ENCODE data around the gene RPS6KA2. TPM values are rescaled to one million over a fixed set of nuclear protein-coding genes. Genes with fewer than 3 reads are reported as not detected.
"Not testable (repeated sequence)": the region's sequence is repeated elsewhere in the genome, so short reads cannot be mapped to it uniquely, and the experiment has no call there.

The RPS6KA2 gene
- total RNA-seq, 1 donor from 2014 or later: 33.2 TPM

DNA sequence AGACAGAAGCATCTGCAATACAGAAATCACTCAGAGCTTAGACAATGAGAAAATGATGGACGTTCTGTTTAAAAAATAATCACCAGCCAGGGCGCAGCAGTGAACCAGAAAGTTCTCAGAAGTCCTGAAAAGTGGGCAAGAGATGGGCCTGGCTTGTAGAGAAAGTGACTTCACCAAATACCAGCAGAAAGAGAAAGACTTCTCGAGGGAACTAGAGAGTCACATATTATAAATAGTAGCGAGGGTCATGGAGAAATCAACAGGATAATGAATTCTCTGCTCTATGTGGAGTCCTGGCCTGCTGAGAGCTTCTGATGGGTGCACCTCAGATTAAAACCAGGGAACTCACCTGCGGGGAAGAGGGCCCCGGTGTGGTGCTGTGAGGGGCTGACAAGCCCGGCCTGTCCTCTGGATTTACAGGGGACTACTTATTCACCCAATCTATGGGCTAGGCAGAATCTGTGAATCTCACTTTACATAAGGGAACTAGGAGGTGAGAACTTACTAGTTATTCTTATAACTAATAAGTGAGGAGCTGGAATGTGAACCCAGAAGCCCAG, 35.0 kb downstream of the RPS6KA2 start:
- no peak for DNase-seq

DNA sequence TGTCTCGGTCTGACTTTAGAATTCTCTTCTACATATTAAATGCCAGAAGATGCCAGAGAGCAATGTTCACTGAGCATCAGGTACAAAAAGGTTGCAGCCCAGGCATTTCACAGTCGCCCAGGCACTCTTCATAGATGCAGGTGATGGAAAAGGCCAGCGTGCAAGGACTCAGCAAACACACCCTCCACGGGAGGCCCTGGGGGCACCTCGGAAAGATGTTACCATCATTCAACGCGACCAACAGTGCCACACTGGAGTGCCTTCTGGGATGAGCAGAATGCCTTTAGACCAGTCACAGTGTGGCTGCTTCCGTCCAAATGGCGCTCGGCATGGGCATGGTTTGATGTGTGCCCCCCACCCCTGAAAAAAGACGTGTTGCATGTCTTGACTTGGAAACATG, 36.0 kb downstream of the RPS6KA2 start:
- no peak for DNase-seq

DNA sequence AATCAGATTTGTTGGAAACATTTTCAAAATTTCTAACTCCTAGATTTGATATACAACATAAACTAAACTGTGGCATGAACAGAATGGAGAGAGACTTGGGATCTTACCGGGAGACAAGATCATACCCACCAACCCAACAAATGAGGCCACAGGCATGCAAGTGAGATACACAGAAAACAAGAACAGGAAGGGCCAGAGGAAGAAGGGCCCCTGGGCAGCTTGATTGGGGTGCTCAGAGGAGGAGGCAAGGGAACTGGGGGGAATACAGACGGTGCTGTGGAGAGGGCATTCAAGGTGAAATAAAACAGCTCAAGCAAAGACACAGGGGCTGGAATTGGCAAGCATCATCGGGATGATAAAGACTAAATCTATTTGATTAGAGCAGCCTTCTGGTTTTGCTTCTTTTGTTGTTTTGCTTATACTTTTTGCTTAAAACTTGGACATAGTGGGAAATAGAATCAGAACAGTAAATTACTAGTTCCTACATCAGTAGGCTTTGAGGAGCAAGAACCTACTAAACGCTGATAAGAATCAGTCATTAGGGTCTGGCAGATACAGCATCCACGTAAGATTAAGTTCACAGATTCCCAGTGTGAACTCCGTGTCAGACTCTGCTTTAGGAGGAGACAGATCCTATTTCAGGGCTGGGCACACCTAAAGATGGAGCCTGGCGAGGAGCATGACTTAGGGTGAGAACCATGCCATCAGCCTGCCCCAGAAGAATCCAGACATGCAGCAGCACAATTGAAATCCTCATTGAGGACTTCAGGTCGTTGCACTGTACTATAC, 37.1 kb downstream of the RPS6KA2 start:
- DNase-seq: no peak

DNA sequence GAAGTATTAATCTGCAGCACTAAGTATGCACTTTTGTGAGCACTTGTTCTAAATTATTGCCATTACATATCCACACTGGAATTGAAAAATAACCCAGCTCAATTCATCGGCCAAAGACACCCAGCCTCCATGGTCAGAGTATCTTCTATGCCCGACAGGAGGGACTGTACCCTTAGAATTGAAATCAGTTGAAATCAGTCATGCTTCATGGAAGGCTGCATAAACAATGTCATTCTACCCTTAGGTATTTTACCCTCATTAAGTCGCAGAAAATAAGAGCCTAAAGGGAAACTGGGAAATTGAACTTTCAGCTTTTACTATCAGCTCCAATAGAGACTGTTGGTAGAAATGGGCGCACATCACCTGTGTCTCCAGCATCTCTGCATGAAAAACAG, 37.7 kb downstream of the RPS6KA2 start:
- DNase-seq: no peak

DNA sequence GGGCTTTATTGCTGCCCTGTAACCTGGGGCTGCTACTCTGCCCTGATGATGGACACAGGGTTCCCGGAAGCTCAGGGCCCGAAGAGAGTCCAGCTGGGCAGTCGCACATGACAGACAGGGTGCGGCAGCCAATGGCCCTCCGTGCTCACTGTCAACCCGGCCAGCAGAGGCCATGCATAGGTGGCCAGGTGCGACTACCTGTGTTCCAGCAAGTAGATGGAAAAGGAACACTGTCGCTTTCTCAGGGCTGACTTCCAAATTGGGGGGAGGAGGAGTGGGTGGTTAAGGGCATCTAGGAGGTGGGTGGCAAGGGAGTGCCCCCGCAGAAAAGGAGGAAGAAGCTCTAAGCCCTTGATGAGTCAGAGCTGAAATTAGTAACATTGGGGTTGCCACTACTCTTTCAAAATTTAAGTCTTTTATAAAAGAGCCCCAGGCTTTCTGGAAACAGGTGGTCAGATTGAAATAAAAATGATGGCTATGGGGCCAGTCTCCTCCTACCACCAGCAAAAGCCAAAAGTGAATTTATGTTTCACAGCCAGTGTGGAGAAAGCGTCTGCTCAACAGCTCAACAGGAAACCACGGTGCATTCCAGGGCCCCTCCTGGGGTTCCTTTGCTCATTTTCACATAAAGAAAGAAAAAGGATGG, 38.2 kb downstream of the RPS6KA2 start:
- peak; percentile 67 for DNase-seq

DNA sequence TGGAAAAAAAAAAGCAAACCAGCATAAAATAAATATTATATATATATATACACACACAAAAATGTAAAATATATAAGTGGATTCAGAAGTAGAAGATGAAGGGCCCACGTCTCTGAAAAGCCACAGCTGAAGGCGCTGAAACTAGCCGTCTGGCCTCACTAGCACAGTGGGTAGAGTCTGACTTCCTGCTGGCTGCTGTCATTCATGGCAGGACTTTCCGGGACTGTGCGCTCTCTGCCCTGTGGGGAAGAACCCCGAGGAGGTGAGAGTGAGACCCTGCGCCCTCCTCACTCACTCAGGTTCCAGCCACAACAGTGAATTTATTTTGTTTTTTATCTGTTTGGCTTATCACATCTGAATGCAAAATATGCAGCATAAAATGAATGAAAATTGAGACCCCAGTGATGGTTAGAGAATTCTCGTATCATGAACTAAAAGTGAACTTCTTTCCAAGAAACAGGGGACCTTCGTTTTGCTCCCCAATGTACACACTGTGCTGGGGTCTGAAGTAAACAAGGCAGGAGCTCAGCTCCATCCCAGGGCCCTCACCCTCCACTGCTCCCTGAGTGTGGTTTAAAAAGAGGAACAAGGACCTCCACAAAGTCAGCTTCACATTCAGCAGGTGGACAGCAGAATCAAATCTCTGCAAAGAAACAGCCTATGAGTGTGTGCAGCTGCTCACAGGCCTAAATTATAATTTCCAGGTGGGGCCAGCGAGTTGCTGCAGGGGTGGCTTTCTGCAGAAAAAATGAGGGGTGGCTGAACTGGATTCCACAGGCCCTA, 39.2 kb downstream of the RPS6KA2 start:
- no peak for DNase-seq

DNA sequence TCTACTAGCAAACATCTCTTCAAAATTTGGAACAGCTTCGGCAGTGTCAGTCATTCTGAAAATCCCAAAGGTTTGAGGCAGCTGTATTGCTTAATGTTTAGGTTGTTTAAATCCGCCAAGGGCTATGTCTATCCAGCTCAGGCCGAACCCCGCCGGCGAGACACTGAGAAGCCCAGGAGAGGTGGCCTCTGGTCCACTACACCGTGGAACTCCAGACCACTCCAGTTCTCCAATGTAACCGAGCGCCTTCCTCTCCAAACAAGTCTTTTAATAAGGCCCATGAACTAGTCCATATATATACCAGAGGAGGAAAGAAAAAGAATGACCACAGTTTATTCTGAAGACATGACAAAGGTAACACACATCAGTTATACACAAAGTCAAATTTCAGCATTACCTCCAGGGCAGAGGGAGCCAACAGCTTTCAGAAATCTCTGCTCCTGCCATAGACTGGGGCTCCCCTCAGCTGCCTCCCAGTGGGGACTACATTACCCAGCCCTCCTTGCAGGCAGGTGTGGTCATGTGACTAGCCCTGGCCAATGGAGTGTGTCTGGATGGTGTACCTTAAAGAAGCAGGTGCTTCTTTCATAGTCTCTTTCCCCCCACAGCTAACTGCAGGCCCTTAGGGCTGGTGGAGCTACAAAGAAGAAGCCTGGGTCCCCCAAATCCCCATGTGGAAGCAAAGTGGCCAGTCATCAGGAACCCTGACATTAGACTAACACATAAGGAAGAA, 40.5 kb downstream of the RPS6KA2 start, which contains the start of gene RAMACL:
Gene RAMACL, minus strand, starts transcription at position 255 of the 733 bp plus-strand sequence. Its CDS starts 201 bp downstream, at position 54.
- no peak for DNase-seq

DNA sequence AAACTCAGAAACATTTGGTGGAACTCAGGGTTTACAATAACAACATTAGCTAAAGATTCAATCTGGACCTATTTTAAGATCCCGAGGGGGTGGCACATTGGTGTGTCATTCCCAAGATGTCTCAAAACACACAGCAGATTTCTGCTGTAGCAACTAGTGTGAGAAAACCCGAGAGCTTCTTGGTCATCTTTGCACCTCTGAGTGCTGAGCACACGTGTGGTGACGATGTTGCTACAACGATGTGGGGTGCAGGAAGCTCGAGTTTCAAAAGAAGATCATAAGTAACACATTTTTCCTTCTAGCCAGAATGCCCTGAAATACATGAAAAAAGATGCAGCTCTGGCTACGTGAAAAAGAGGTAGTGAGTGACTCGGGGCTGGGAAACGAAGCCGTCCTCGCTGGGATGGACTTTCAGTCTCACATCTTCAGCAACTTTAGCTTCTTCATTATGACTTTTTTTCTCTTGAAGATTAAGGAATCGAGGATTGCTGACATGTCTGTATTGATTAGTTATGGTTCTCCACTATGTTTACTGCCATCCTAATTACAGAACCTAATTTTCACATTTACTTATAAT, 42.1 kb downstream of the RPS6KA2 start:
- DNase-seq: no peak

DNA sequence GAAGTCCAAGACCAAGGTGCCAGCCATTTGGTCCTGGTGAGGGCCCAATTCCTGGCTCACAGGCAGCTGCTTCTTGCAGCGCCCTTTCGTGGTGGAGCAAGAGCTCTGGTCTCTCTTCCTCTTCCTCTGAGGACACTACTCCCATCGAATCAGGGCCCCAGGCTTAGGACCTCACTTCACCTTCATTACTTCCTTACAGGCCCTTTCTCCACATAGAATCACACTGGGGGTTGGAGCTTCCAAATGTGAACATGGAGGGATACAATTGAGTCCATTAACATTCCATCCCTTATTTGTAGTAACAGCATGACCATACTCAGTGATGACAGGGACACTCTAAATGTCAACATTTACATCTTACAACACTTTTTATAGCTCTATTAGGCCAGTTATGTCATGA, 42.9 kb downstream of the RPS6KA2 start:
- DNase-seq: no peak

DNA sequence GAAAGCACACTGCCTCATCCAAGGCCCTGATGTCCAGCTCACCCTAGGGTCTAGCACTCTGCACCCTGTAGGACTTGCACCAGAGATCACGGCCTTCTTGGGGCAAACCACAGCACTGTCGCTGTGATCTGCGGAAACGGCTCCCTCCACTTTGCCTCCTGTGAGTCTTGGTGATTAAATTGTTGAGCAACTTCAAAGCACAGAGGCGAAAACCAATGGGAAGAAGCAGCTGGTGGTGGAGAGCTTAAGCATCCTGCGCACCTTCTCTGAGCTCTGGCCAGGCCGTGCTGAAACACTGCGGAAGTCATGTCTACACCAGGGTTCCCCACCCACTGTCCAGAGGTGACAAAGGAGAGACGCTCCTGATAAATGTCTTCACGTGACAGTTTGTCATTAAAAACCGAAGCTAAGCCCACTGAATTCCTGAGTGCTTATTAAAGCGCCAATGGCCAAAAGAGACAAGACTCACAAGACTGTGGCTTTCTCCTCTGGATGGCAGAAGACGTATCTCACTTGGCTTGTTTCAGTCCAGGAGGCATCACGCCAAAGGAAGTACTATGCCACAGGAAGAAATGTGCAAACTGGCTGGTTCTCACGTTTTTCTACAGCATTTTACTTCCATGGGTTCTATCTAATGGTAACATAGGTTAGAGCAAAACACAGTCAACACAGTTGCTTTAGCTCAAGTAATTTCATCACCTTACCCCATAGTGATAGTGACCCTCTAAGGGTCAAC, 43.7 kb downstream of the RPS6KA2 start:
- DNase-seq: no peak

DNA sequence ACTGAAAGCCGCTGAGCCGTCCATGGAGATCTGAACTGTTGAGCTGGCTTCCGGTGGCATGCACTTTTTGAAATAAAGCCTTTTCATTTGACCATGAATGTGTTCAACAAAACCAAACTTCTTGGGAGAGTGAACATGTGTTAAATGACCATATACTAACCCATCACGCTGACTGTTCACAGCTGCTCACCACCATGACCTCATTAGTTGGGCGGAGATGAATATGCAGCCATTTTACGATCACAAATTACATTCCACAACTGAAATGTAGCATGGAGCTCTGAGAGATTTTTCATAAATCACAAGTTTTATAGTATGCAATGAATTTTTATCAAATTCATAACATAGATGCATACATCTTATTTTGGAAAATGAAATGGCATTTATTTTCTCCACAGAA, 44.8 kb downstream of the RPS6KA2 start:
- peak; percentile 64 for DNase-seq

DNA sequence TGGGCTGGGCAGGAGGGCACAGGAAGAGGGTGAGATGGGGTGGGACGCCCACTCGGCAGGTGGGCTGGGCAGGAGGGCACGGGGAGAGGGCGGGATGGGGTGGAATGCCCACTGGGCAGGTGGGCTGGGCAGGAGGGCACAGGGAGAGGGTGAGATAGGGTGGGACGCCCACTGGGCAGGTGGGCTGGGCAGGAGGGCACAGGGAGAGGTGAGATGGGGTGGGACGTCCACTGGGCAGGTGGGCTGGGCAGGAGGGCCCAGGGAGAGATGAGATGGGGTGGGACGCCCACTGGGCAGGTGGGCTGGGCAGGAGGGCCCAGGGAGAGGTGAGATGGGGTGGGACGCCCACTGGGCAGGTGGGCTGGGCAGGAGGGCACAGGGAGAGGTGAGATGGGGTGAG, 45.2 kb downstream of the RPS6KA2 start:
- DNase-seq: not testable (repeated sequence)

DNA sequence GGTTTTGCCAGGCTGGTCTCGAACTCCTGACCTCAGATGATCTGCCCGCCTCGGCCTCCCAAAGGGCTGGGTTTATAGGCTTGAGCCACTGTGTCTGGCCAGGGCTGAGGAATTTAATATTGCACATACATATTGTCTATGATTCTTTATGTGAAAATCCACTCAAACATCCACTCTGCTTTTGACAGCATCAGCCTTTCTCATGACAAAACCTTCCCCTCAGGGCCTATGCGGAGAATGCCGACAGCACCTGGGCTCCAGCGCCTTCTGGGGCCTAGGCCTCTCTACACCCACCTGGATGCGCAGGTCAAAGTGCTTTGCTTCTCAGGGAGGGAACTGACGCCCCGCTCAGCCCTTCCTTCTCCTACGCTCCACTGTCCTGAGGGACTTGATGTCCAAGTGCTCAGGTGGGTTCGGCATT, 46.0 kb downstream of the RPS6KA2 start:
- no peak for DNase-seq

DNA sequence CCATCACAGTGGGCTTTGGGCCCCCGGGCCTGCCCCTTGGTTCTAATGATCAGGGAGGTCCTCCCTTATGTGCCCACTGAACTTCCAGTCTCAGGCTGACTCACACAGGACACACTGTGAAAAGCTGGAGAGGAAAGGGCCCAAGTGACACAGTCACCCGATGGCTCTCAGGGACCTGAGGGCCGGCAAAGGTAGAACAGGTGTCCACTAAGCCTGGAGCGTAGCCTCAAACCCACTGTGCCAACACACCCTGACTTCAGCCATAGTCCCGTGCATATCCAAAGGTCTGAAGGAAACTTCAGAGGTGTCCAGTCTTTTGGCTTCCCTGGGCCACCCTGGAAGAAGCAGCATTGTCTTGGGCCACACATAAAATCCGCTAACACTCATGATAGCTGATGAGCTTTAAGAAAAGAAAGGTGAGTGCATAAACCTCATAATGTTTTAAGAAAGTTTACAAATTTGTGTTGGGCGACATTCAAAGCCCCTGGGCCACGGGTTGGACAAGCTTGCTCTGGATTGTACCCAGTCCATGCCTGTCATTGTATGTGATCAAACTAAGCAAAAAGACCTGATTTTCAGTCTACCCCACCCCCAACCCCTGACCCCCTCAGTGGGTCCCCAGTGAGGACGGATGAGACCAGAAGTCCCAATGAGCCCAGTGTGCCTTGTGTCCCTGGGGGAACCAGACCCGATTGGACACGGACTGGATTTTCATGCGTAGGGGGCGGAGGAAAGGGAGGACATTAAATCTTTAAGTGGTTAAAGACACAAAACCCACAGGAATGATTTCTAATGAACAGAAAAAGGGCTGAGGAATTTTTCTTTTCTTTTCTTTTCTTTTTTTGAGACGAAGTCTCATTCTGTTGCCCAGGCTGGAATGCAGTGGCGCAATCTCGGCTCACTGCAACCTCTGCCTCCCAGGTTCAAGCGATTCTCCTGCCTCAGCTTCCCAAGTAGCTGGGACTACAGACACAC, 46.7 kb downstream of the RPS6KA2 start:
- no peak for DNase-seq

DNA sequence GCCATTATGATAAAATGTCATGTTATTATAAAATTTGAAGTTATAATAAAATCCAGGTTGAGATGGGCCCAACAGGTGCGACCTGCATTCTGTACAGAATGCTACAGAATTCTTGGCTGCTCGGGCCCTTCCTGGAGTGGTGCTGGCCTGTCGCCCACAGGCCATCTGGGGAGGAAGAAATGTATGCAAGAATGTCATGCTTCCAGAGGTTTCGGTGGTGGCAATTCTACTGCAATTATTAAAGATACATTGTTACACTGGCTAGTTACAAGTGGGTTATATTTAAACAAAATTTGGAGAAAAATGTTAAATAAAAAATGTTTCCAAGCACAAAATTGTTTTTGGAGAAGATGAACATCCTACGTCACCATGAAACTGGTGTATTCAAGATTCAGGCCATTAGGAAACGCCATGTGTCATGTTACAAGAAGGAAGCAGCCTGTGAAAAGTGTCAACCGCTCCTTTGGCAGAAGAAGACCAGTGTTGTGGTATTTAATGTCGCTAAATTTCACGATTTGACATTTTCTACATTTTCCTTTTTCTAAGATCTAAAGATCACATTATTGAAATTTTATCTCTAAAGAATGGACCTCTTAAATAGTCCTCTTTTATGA, 47.7 kb downstream of the RPS6KA2 start:
- DNase-seq: peak; percentile 88

DNA sequence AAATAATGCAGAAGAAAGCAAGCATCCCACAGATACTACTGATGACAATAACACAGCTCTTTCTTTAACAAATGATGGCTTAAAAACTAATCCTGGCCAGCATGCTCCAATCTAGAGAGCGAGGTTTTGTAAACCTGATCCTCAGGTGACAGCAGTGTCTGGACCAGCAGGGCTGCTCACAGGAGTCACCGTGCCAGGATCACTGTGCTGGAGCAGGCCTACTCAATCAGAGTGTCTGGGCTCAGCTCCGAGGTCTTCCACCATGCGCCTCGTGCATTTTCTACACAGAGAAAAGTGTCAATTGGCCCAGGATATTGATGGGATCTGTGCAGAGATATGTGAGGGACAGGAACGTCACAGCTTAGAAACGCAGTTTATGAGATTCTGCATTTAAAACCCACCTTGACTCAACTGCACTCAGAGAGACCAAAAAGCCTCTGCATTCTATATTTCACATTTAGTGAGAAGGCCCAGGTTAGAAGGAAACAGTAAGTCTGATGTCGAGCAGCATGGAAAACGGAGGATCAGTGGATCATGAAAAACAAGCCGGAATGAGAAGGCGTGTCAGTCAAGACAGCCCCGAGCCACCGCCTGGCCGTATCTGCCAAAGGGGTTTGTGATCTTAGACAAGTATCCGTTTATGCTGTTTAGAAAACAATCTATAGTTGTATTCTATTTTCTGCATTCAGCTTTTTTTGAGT, 48.4 kb downstream of the RPS6KA2 start:
- DNase-seq: no peak

DNA sequence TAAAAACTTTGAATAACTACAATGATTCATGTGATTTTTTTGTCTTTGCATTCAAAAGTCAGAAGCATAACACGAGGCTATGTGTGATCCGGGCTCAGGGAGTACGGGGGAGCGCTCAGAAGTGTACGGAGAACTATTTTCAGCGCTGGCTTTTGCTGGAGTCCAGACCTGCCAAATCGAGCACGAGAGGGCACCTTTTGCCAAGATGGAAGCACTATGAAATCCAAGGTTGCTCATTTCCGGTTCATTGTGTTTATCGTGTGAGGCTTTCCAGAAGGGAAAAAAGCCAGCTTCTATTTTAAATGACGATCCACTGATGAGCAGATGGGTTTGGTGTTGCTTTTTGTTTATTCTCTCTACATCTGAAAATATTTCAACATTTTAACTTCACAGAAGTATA, 51.8 kb downstream of the RPS6KA2 start:
- DNase-seq: peak; percentile 47

DNA sequence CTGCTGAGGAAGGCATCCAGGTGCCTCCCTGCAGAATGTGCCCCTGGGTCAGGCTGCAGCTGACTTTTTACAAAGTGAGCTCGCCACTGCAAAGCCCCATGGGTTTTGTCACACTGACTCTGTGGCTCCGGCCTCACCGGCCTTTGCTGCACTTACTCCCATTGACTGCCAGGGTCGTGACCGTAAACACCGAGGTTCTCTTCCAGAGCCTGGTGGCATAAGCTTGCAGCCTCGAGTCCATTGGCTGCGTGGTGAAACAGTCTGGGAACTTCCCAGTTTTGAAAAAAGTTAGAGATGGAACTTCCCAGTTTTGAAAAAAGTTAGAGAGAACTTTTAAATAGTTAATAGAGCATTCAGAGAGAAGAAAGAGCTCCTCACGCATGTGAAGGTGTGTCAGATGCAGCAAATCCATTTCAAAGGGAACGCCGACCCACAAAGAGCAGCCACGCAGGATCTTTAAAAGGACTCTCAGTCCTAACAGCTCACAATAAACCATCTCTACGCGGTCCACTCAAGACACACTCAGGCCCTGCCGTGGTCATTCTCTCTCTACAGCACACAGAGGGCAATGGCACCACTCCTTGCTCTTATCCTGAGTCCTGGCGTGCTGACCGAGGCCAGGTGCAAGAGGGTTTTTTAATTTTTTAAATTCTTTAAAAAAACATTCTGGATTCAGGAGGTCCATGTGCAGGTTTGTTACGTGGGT, 53.4 kb downstream of the RPS6KA2 start:
- DNase-seq: no peak

Measured in tongue (tissue), 2 donors.